ENCODE data around the gene CTNNA2. TPM values are rescaled to one million over a fixed set of nuclear protein-coding genes. Genes with fewer than 3 reads are reported as not detected.

Gene CTNNA2
- total RNA-seq, 1 donor from 2014 or later, result 3.5 TPM

GRCh38 chr2:79591281-79591680 is 78.4 kb downstream of the CTNNA2 start:
- H3K27me3 ChIP-seq (ENCODE audit: control insufficient read depth, insufficient read depth, low read length), result no peaks in the 10 kb centered on the region
- H3K36me3 ChIP-seq (ENCODE audit: control insufficient read depth, insufficient read depth, low read length), result no peaks in the 10 kb centered on the region
- TF ChIP-seq CTCF (IDR thresholded peaks at IDR 0.05; ENCODE audit: insufficient read depth, low read length, poor library complexity, severe bottlenecking), result no peak
- H3K4me3 ChIP-seq (ENCODE audit: low read depth, low read length), result no peak overlapping the region
- no peak for DNase-seq (ENCODE audit: low read depth)

- Histone ChIP-seq H3K27me3 (ENCODE audit: control insufficient read depth, insufficient read depth, low read length) (no peaks in the 10 kb centered on the region), H3K4me3 (ENCODE audit: low read depth, low read length) (no peak overlapping the region), H3K36me3 (ENCODE audit: control insufficient read depth, insufficient read depth, low read length) (no peaks in the 10 kb centered on the region)
- no peak for TF ChIP-seq CTCF (IDR thresholded peaks at IDR 0.05; ENCODE audit: insufficient read depth, low read length, poor library complexity, severe bottlenecking)
- no peak for DNase-seq (ENCODE audit: low read depth)
Observed at GRCh38 chr2:79593237-79593867, 80.5 kb downstream of the CTNNA2 start.

GRCh38 chr2:79596403-79596802 is 83.6 kb downstream of the CTNNA2 start:
- no peaks in the 10 kb centered on the region for H3K36me3 ChIP-seq (ENCODE audit: control insufficient read depth, insufficient read depth, low read length)
- DNase-seq (ENCODE audit: low read depth), result no peak
- H3K4me3 ChIP-seq (ENCODE audit: low read depth, low read length), result no peak overlapping the region
- TF ChIP-seq CTCF (IDR thresholded peaks at IDR 0.05; ENCODE audit: insufficient read depth, low read length, poor library complexity, severe bottlenecking), result no peak
- no peaks in the 10 kb centered on the region for H3K27me3 ChIP-seq (ENCODE audit: control insufficient read depth, insufficient read depth, low read length)

- TF ChIP-seq CTCF (IDR thresholded peaks at IDR 0.05; ENCODE audit: insufficient read depth, low read length, poor library complexity, severe bottlenecking), result no peak
- no peaks in the 10 kb centered on the region for H3K36me3 ChIP-seq (ENCODE audit: control insufficient read depth, insufficient read depth, low read length)
- no peak overlapping the region for H3K4me3 ChIP-seq (ENCODE audit: low read depth, low read length)
- DNase-seq (ENCODE audit: low read depth), result no peak
- no peaks in the 10 kb centered on the region for H3K27me3 ChIP-seq (ENCODE audit: control insufficient read depth, insufficient read depth, low read length)
Observed at GRCh38 chr2:79604748-79605147, 91.9 kb downstream of the CTNNA2 start.

GRCh38 chr2:79611448-79612016 is 98.7 kb downstream of the CTNNA2 start:
- H3K4me3 ChIP-seq (ENCODE audit: low read depth, low read length), result no peak overlapping the region
- H3K36me3 ChIP-seq (ENCODE audit: control insufficient read depth, insufficient read depth, low read length), result no peaks in the 10 kb centered on the region
- DNase-seq (ENCODE audit: low read depth), result no peak
- no peaks in the 10 kb centered on the region for H3K27me3 ChIP-seq (ENCODE audit: control insufficient read depth, insufficient read depth, low read length)
- no peak for TF ChIP-seq CTCF (IDR thresholded peaks at IDR 0.05; ENCODE audit: insufficient read depth, low read length, poor library complexity, severe bottlenecking)

- no peak for TF ChIP-seq CTCF (IDR thresholded peaks at IDR 0.05; ENCODE audit: insufficient read depth, low read length, poor library complexity, severe bottlenecking)
- no peaks in the 10 kb centered on the region for H3K36me3 ChIP-seq (ENCODE audit: control insufficient read depth, insufficient read depth, low read length)
- H3K27me3 ChIP-seq (ENCODE audit: control insufficient read depth, insufficient read depth, low read length), result no peaks in the 10 kb centered on the region
- H3K4me3 ChIP-seq (ENCODE audit: low read depth, low read length), result no peak overlapping the region
- no peak for DNase-seq (ENCODE audit: low read depth)
Observed at GRCh38 chr2:79612999-79613398, 100.1 kb downstream of the CTNNA2 start.
